ENCODE measurements around the gene ADM2.

ADM2 gene

GRCh38 chr22:50524676-50525103, 43.3 kb downstream of the ADM2 start:
- ChIA-PET POLR2A (ENCODE audit: low non-redundant PET) (no interaction called here), CTCF (no interaction called here)
- peak overlapping the region; percentile 97 for H3K27ac ChIP-seq
- no peak for DNase-seq (ENCODE audit: low spot score)
- no peak for TF ChIP-seq CTCF (conservative IDR thresholded peaks at IDR 0.05; ENCODE audit: low read depth)

GRCh38 chr22:50525104-50525857, 43.9 kb downstream of the ADM2 start, which contains the start of gene SCO2:
Gene SCO2, minus strand, starts transcription at chr22:50525598. Its CDS starts 1,187 bp downstream, at chr22:50524411.
- POLR2A ChIA-PET (ENCODE audit: low non-redundant PET): interaction anchor here (0.6 to 1.5 kb wide), 3 partner anchors 18 to 171 kb away, joined by 3 to 7 read pairs (median 5); partner anchors contain the start of genes LMF2, NCAPH2 and SYCE3
- DNase-seq (ENCODE audit: low spot score): peak; percentile 95
- H3K27ac ChIP-seq: peak within 1 kb of the TSS; percentile 97
- CTCF ChIA-PET: interaction anchor here (0.5 to 1.4 kb wide), 7 partner anchors 19 to 96 kb away, joined by 3 to 5 read pairs (median 3); partner anchors contain the start of gene SYCE3
- no peak for TF ChIP-seq CTCF (conservative IDR thresholded peaks at IDR 0.05; ENCODE audit: low read depth)

- ChIA-PET CTCF (interaction anchor here (0.5 to 1.4 kb wide), 7 partner anchors 19 to 95 kb away, joined by 3 to 5 read pairs (median 3); partner anchors contain the start of gene SYCE3), POLR2A (ENCODE audit: low non-redundant PET) (interaction anchor here (0.6 to 1.5 kb wide), 3 partner anchors 18 to 171 kb away, joined by 3 to 7 read pairs (median 5); partner anchors contain the start of genes LMF2, NCAPH2 and SYCE3)
- H3K27ac ChIP-seq: peak overlapping the region; percentile 97
- TF ChIP-seq CTCF (conservative IDR thresholded peaks at IDR 0.05; ENCODE audit: low read depth): no peak
- no peak for DNase-seq (ENCODE audit: low spot score)
Observed at GRCh38 chr22:50525858-50526107, 44.4 kb downstream of the ADM2 start.

GRCh38 chr22:50526108-50526833, 44.9 kb downstream of the ADM2 start:
- ChIA-PET POLR2A (ENCODE audit: low non-redundant PET) (interaction anchor here (0.6 to 1.5 kb wide), 3 partner anchors 36 to 170 kb away, joined by 3 to 12 read pairs (median 7); partner anchors contain the start of gene SYCE3), CTCF (interaction anchor here (0.5 to 1.4 kb wide), 7 partner anchors 18 to 95 kb away, joined by 3 to 5 read pairs (median 3); partner anchors contain the start of gene SYCE3)
- peak overlapping the region; percentile 97 for H3K27ac ChIP-seq
- TF ChIP-seq CTCF (conservative IDR thresholded peaks at IDR 0.05; ENCODE audit: low read depth): peak; percentile 73
- no peak for DNase-seq (ENCODE audit: low spot score)

- ChIA-PET POLR2A (ENCODE audit: low non-redundant PET) (interaction anchor here (0.6 to 1.0 kb wide), 3 partner anchors 11 to 36 kb away, joined by 4 to 12 read pairs (median 9); partner anchors contain the start of gene SYCE3), CTCF (interaction anchor here (0.7 kb wide), 1 partner anchor 35 kb away, joined by 3 read pairs; the partner anchor contains the start of gene SYCE3)
- no peak for DNase-seq (ENCODE audit: low spot score)
- no peak for TF ChIP-seq CTCF (conservative IDR thresholded peaks at IDR 0.05; ENCODE audit: low read depth)
- peak overlapping the region; percentile 97 for H3K27ac ChIP-seq
Observed at GRCh38 chr22:50526834-50527801, 45.8 kb downstream of the ADM2 start.
